ENCODE results near the gene SLC49A3. TPM values are rescaled to one million over a fixed set of nuclear protein-coding genes. Genes with fewer than 3 reads are reported as not detected.
"Not testable (repeated sequence)": the region's sequence is repeated elsewhere in the genome, so short reads cannot be mapped to it uniquely, and the experiment has no call there.

The SLC49A3 gene
- total and polyA plus RNA-seq, 10 donors: 5.6 to 28.8 (median 17.0) TPM

DNA sequence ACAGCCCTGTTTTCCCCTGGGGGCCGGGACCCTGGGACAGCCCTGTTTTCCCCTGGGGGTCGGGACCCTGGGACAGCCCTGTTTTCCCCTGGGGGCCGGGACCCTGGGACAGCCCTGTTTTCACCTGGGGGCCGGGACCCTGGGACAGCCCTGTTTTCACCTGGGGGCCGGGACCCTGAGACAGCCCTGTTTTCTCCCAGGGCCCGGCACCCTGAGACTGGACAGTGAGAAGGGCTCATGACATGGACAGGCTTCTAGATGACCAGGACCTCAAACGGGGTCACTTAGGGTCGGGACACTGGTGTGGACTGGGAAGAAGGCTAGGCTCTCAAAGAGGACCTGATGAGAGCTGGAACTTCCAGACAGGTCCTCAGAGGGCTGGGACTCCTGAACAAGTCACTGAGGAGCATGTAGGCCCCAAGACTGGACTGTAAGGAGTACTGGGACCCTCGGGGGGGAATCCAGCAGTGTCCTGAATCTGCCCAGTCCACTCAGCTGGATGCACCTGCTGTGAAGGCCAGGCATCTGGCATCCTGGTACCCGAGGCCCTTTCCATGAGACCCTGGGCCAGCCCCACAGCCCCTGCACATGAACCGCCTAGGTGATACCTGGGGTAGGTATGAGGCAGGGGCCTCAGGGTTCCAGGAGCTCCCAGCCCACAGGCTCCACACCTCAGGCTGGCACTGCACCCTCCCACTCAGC lies 19.1 kb upstream of the SLC49A3 start:
- Histone ChIP-seq H3K4me1 (peaks cover 12 to 83% (median 42%) of the 10 kb centered on the region in 6 donors), H3K27me3 (replicated peaks in 1 of 7) (no peaks in the 10 kb centered on the region), H3K9me3 (no peaks in the 10 kb centered on the region), H3K4me3 (peak overlapping the region in 1 of 8 donors; percentile 26), H3K36me3 (peaks cover 0 to 17% (median 0%) of the 10 kb centered on the region in 6 donors), H3K27ac (peak overlapping the region in 3 of 8 donors; percentile 8 to 97 (median 40))
- no peak for TF ChIP-seq CTCF (IDR thresholded peaks at IDR 0.05 in 8 of 11, conservative IDR thresholded peaks at IDR 0.05 in 3 of 11)
- peak in 2 of 3 donors; percentile 11 to 20 for TF ChIP-seq POLR2AphosphoS5 (IDR thresholded peaks at IDR 0.05)
- peak; percentile 74 for DNase-seq
- WGBS, 5 donors: 74 to 87% (median 86%) methylated on average over 6 to 11 of the region's 11 CpGs
- intact Hi-C loops (cut with DNase I; ENCODE audit: low total_unique reads): no loop called here

DNA sequence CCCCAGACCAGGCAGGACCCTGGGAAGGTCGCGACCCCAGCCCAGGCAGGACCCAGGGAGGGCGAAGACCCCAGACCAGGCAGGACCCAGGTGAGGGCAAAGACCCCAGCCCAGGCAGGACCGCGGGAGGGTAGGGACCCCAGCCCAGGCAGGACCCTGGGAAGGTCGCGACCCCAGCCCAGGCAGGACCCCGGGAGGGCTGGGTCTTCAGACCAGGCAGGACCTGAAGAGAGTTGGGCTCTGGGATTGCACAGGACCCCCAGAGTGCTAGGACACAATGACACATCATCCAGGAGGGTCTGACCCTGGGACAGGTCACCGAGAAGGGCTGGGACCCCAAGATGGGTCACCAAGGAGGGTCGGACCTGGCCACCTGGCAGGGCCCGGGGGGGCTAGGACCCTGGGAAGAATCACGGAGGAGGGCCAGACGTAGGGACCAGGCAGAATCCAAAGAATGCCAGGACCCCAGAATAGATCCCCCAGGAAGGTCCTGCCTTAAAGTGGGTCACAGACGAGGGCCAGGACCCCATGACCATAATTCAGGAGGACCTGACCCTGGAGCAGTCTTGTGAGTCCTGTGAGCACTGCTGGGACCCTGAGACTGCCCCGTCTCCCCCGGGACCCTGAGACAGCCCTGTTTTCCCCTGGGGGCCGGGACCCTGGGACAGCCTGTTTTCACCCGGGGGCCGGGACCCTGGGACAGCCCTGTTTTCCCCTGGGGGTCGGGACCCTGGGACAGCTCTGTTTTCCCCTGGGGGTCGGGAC lies 18.1 kb upstream of the SLC49A3 start:
- WGBS, 5 donors: 46 to 77% (median 69%) methylated on average over 6 to 21 of the region's 21 CpGs
- H3K4me1 ChIP-seq: peaks cover 12 to 72% (median 42%) of the 10 kb centered on the region in 6 donors
- intact Hi-C loops (cut with DNase I; ENCODE audit: low total_unique reads): no loop called here
- peaks cover 0 to 17% (median 0%) of the 10 kb centered on the region in 6 donors for H3K36me3 ChIP-seq
- peak overlapping the region in 3 of 8 donors; percentile 21 to 97 (median 32) for H3K27ac ChIP-seq
- no peaks in the 10 kb centered on the region for H3K9me3 ChIP-seq
- peak overlapping the region in 6 of 8 donors; percentile 13 to 90 (median 63) for H3K4me3 ChIP-seq
- no peak for TF ChIP-seq CTCF (IDR thresholded peaks at IDR 0.05 in 8 of 11, conservative IDR thresholded peaks at IDR 0.05 in 3 of 11)
- TF ChIP-seq POLR2A (IDR thresholded peaks at IDR 0.05): no peak
- TF ChIP-seq POLR2AphosphoS5 (IDR thresholded peaks at IDR 0.05): no peak
- H3K27me3 ChIP-seq (replicated peaks in 1 of 7): no peaks in the 10 kb centered on the region
- peak; percentile 77 for DNase-seq

DNA sequence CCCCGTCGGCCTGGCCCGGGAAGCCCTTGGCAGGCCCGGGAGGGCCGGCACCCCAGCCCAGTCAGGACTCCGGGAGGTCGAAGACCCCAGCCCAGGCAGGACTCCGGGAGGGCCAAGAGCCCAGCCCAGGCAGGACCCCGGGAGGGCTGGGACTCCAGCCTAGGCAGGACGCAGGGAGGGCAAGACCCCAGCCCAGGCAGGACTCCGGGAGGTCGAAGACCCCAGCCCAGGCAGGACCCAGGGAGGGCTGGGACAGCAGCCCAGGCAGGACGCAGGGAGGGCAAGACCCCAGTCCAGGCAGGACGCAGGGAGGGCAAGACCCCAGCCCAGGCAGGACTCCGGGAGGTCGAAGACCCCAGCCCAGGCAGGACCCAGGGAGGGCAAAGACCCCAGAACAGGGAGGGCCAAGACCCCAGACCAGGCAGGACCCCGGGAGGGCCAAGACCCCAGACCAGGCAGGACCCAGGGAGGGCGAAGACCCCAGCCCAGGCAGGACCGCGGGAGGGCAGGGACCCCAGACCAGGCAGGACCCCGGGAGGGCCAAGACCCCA lies 17.2 kb upstream of the SLC49A3 start:
- H3K9me3 ChIP-seq; intact Hi-C loops (cut with DNase I; ENCODE audit: low total_unique reads); H3K27me3 ChIP-seq (replicated peaks in 1 of 7); DNase-seq: not testable (repeated sequence)
- peaks cover 12 to 71% (median 42%) of the 10 kb centered on the region in 6 donors for H3K4me1 ChIP-seq
- peak overlapping the region; percentile 88 to 97 (median 94) for H3K27ac ChIP-seq
- 0 to 8% (median 5%) methylated on average over 3 to 21 of the region's 21 CpGs for WGBS, 5 donors
- H3K4me3 ChIP-seq: peak overlapping the region; percentile 52 to 90 (median 75)
- peaks cover 0 to 17% (median 0%) of the 10 kb centered on the region in 6 donors for H3K36me3 ChIP-seq

- intact Hi-C loops (cut with DNase I; ENCODE audit: low total_unique reads): no loop called here
- peak within 1 kb of the TSS; percentile 88 to 97 (median 94) for H3K27ac ChIP-seq
These were observed 16.5 kb upstream of the SLC49A3 start, which contains the start of gene PCGF3 for GRCh38 chr4:705278-706082. Gene PCGF3 (plus strand): TSS chr4:705832. CDS start chr4:733681, 27,849 bp downstream.

More at GRCh38 chr4:705278-706082, 16.5 kb upstream of the SLC49A3 start, which contains the start of gene PCGF3:
- 2 to 4% (median 3%) methylated on average over 54 to 82 of the region's 82 CpGs for WGBS, 5 donors
- peaks cover 0 to 11% (median 0%) of the 10 kb centered on the region in 6 donors for H3K36me3 ChIP-seq
- TF ChIP-seq POLR2A (IDR thresholded peaks at IDR 0.05) (peak in 1 of 3 donors; percentile 38), POLR2AphosphoS5 (IDR thresholded peaks at IDR 0.05) (peak; percentile 92), CTCF (IDR thresholded peaks at IDR 0.05 in 8 of 11, conservative IDR thresholded peaks at IDR 0.05 in 3 of 11) (no peak)
- H3K27me3 ChIP-seq (replicated peaks in 1 of 7): no peaks in the 10 kb centered on the region
- H3K4me3 ChIP-seq: peak within 1 kb of the TSS; percentile 52 to 90 (median 75)
- H3K9me3 ChIP-seq: no peaks in the 10 kb centered on the region
- peak; percentile 100 for DNase-seq
- H3K4me1 ChIP-seq: peaks cover 12 to 71% (median 39%) of the 10 kb centered on the region in 6 donors
